Activated B cell treated with CpG ODN at 0.5 μM for 24 hours (primary cell): ENCODE measurements around the gene SLC17A4. TPM values are rescaled to one million over a fixed set of nuclear protein-coding genes. Genes with fewer than 3 reads are reported as not detected.

ENCODE experiments used
- ATAC-seq: fragments of 200-7000 bp; cut with Tn5 transposase; one replicate; pipeline ENCODE4 v1.10.0; 2021; ENCODE audit warnings: low read depth, mild to moderate bottlenecking, moderate library complexity
- CTCF ChIA-PET: fragments of 350-600 bp; sonication (Branson Sonifier 250); formaldehyde crosslinking; loops from one replicate; lab custom pipeline; 2021; ENCODE audit warnings: antibody characterized with exemption; lab: Charles Lee
- POLR2A ChIA-PET: fragments of 350-600 bp; sonication (Branson Sonifier 250); formaldehyde crosslinking; loops from one replicate; lab custom pipeline; 2021; ENCODE audit warnings: antibody characterized with exemption; lab: Charles Lee
- DNase-seq: peaks from one replicate; pipeline ENCODE4 v3.0.0; 2022
- H3K27ac Mint-ChIP-seq: one replicate; pipeline ENCODE4 v1.8.0; 2020; ENCODE audit warnings: mixed read lengths
- H3K27me3 Mint-ChIP-seq: one replicate; pipeline ENCODE4 v1.8.0; 2021; ENCODE audit warnings: mixed read lengths
- H3K36me3 Mint-ChIP-seq: one replicate; pipeline ENCODE4 v1.8.0; 2021; ENCODE audit warnings: low read depth, mixed read lengths
- H3K4me1 Mint-ChIP-seq: one replicate; pipeline ENCODE4 v1.8.0; 2021; ENCODE audit warnings: mixed read lengths
- H3K4me3 Mint-ChIP-seq: one replicate; pipeline ENCODE4 v1.8.0; 2020; ENCODE audit warnings: mild to moderate bottlenecking, mixed read lengths
- H3K9me3 Mint-ChIP-seq: one replicate; pipeline ENCODE4 v1.8.0; 2020; ENCODE audit warnings: mixed read lengths
- CTCF ChIP-seq: fragments of 200-600 bp; IDR thresholded peaks from one replicate; pipeline ENCODE4 v1.8.0; 2022; ENCODE audit warnings: antibody characterized with exemption, mild to moderate bottlenecking
- intact Hi-C: fragments of 100-400 bp; cut with micrococcal nuclease; formaldehyde crosslinking; loops from one replicate; pipeline ENCODE4 v1.15.1; 2024
- total RNA-seq: library from RNA; stranded (reverse); gene quantifications from 2 replicates; pipeline ENCODE4 v1.2.3, GENCODE V29; 2022

The SLC17A4 gene
- total RNA-seq, 1 donor from 2014 or later = not detected

DNA sequence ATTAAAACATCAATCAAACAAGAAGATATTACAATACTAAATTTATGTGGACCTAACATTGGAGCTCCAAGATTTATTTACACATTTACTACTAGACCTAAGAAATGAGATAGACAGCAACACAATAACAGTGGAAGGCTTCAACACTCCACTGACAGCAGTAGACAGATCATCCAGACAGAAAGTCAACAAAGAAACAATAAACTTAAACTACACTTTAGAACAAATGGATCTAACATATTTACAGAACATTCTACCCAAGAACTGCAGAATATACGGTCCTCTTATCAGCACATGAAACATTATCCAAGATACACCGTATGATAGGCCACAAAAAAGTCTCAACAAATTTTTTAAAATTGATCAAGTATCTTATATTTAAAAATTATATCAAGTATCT is 50.3 kb downstream of the SLC17A4 start:
- peaks cover 29% of the 10 kb centered on the region for H3K27me3 Mint-ChIP-seq
- H3K9me3 Mint-ChIP-seq = peaks cover 4% of the 10 kb centered on the region
- H3K36me3 Mint-ChIP-seq = no peaks in the 10 kb centered on the region
- no peak overlapping the region for H3K27ac Mint-ChIP-seq
- ATAC-seq (no peak), DNase-seq (no peak)
- H3K4me3 Mint-ChIP-seq = no peak overlapping the region
- CTCF ChIA-PET = interaction anchor here (1.0 kb wide), 1 partner anchor 85 kb away, joined by 3 read pairs; no protein-coding TSS in a partner anchor
- H3K4me1 Mint-ChIP-seq = no peaks in the 10 kb centered on the region
- TF ChIP-seq CTCF = no peak
- POLR2A ChIA-PET = no interaction called here
- intact Hi-C loops = no loop called here

DNA sequence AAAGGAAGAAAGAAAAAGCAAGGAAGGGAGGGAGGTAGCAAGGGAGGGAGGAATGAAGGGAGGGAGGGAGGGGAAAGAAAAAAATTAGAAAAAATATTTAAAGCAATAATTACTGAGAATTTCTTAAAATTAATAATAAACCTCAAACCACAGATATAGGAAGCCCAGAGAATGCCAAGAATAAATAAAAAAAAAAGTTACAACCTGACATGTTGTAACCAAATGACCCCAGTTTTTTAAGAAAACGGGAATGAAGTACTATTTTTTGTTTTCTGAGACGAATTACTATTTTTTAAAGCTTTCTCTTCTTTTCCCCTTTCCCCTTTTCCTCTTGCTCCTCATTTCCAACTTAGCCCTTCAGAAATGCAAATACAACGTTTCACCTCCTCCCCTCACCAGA is 60.7 kb downstream of the SLC17A4 start:
- no peak for TF ChIP-seq CTCF
- ChIA-PET POLR2A (no interaction called here), CTCF (no interaction called here)
- intact Hi-C loops = no loop called here
- H3K4me3 Mint-ChIP-seq = no peak overlapping the region
- H3K4me1 Mint-ChIP-seq = no peaks in the 10 kb centered on the region
- DNase-seq (no peak), ATAC-seq (no peak)
- H3K9me3 Mint-ChIP-seq = peaks cover 4% of the 10 kb centered on the region
- H3K36me3 Mint-ChIP-seq = no peaks in the 10 kb centered on the region
- H3K27ac Mint-ChIP-seq = no peak overlapping the region
- peaks cover 12% of the 10 kb centered on the region for H3K27me3 Mint-ChIP-seq

DNA sequence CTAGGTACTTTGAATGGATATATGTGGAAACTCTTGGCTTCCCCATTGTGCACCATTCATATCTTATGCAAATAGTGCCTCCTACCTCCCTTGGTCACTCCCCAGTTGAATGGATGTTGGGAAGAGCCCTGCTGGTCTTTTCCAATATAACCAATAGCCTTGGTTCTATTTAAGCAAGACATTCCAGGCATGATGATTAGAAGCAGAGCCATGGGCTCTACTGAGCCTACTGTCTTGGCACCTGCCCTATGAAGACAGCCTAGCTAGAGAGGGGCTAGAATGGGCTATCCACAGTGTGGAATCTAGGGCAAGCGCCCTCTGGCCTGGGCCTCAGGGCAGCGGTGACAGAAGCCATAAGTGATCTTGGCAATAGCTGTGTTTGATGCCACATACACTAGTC is 61.7 kb downstream of the SLC17A4 start:
- intact Hi-C loops = no loop called here
- TF ChIP-seq CTCF = no peak
- ATAC-seq (no peak), DNase-seq (no peak)
- Mint-ChIP-seq H3K4me3 (no peak overlapping the region), H3K4me1 (no peaks in the 10 kb centered on the region), H3K36me3 (no peaks in the 10 kb centered on the region), H3K9me3 (peaks cover 4% of the 10 kb centered on the region), H3K27ac (no peak overlapping the region), H3K27me3 (peaks cover 11% of the 10 kb centered on the region)
- ChIA-PET POLR2A (interaction anchor here (0.6 kb wide), 1 partner anchor 94 kb away, joined by 6 read pairs; no protein-coding TSS in a partner anchor), CTCF (no interaction called here)

DNA sequence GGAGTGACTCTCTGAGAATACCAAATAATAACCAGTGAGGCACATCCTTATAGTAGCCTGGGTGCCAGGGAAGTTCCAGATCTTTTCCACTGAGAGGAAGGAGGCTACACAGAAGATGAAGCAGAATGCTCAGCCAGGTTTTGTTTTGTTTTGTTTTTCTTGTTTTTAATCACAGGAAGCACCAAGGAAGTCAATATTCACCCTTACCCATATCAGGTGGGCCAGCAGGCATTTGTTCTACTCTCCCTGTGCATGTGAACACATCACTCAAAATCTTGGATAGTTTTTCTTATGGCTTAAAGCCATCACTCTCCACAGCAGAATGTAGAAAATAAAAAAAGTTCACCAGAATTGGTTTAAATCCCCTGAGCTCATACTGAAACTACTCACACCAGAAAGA is 66.8 kb downstream of the SLC17A4 start:
- ChIA-PET CTCF (no interaction called here), POLR2A (no interaction called here)
- Mint-ChIP-seq H3K4me1 (no peaks in the 10 kb centered on the region), H3K9me3 (peaks cover 16% of the 10 kb centered on the region), H3K27ac (no peak overlapping the region), H3K36me3 (no peaks in the 10 kb centered on the region), H3K4me3 (no peak overlapping the region), H3K27me3 (peaks cover 25% of the 10 kb centered on the region)
- intact Hi-C loops = no loop called here
- ATAC-seq (no peak), DNase-seq (no peak)
- TF ChIP-seq CTCF = no peak

GRCh38 chr6:25829375-25829774 is 74.8 kb downstream of the SLC17A4 start:
- no peaks in the 10 kb centered on the region for H3K36me3 Mint-ChIP-seq
- no peak for TF ChIP-seq CTCF
- no peak overlapping the region for H3K4me3 Mint-ChIP-seq
- H3K27ac Mint-ChIP-seq = no peak overlapping the region
- POLR2A ChIA-PET = no interaction called here
- no peak for ATAC-seq
- peaks cover 22% of the 10 kb centered on the region for H3K27me3 Mint-ChIP-seq
- CTCF ChIA-PET = no interaction called here
- H3K4me1 Mint-ChIP-seq = no peaks in the 10 kb centered on the region
- DNase-seq = no peak
- intact Hi-C loops = no loop called here
- peaks cover 10% of the 10 kb centered on the region for H3K9me3 Mint-ChIP-seq
